Measurements from ENCODE around the gene CSK. TPM values are rescaled to one million over a fixed set of nuclear protein-coding genes. Genes with fewer than 3 reads are reported as not detected.

The CSK gene
- polyA plus RNA-seq, 2 of the 4 experiments (the other 2 are of a cell fraction): 17.8 to 63.0 TPM

DNA sequence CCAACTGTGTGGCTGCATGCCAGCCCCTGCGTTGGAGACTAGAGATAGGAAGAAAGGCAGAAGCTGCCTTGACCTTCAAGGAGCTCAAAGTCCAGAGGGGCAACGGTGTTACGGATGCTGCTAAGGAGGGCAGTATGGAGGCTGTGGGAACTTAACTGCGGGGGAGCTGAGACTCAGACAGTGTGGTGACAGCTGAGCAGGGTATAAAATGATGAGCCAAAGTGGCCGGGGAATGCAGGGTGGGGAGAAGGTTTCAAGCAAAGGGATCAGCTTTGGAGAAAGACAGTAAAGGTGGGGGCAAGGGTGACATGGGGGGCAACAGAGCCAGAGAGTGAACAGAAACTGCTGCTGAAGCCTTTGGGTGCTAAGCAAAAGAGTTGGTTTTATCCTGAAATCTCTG, 39.5 kb upstream of the CSK start:
- H3K27ac ChIP-seq: no peak overlapping the region
- FAIRE-seq: no peak
- CTCF ChIA-PET: interaction anchor here (1.5 kb wide), 1 partner anchor 110 kb away, joined by 3 read pairs; no protein-coding TSS in a partner anchor
- H3K4me2 ChIP-seq: no peak overlapping the region
- no peak overlapping the region for H3K4me3 ChIP-seq
- H3K9me3 ChIP-seq: peaks cover 6% of the 10 kb centered on the region; the same call in 1 of the 3 replicates
- no peaks in the 10 kb centered on the region for H3K4me1 ChIP-seq
- TF ChIP-seq KDM5A (IDR thresholded peaks at IDR 0.05) (no peak), KDM1A (IDR thresholded peaks at IDR 0.05; ENCODE audit: low read depth) (no peak), CBX8 (IDR thresholded peaks at IDR 0.05) (no peak), CBX2 (IDR thresholded peaks at IDR 0.05; ENCODE audit: borderline replicate concordance, low read depth) (no peak), EHF (CRISPR knock-in tag; IDR thresholded peaks at IDR 0.05) (no peak), ZNF302 (CRISPR knock-in tag; IDR thresholded peaks at IDR 0.05) (no peak), MAZ (IDR thresholded peaks at IDR 0.05; ENCODE audit: borderline replicate concordance, low read depth, low read length) (no peak), HOXB13 (CRISPR knock-in tag; IDR thresholded peaks at IDR 0.05; ENCODE audit: low read depth) (no peak)
- TF ChIP-seq, protein P1, sequence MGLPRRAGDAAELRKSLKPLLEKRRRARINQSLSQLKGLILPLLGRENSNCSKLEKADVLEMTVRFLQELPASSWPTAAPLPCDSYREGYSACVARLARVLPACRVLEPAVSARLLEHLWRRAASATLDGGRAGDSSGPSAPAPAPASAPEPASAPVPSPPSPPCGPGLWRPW (IDR thresholded peaks at IDR 0.05): no peak
- ATAC-seq: no peak
- POLR2A ChIA-PET: no interaction called here
- DNase-seq (ENCODE audit: low read depth in 1 of 2, low spot score in 1 of 2): no peak
- WGBS (ENCODE audit: missing lambda C conversion rate): 16% methylated on average over 5 of the region's 5 CpGs

DNA sequence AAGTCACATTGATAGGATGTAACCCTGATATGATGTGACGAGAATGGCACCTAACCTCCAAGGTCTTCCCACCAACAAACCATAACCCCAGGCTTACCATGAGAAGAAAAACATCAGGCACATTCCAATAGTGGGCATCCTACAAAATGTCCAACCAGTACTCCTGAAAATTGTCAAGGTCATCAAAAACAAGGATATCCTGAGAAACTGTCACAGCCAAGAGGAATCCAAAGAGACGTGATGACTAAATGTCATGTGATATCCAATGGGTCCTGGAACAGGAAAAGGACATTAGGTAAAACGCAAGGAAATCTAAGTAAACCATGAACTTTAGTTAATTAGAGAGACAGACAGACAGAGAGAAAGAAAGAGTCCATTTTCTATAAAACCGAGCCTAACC, 35.5 kb upstream of the CSK start:
- Histone ChIP-seq H3K27ac (no peak overlapping the region), H3K4me1 (no peaks in the 10 kb centered on the region), H3K4me2 (no peak overlapping the region), H3K9me3 (peaks cover 6% of the 10 kb centered on the region; the same call in 1 of the 3 replicates), H3K4me3 (no peak overlapping the region)
- CTCF ChIA-PET: no interaction called here
- TF ChIP-seq RAD21 (conservative IDR thresholded peaks at IDR 0.05 in 1 of 2, IDR thresholded peaks at IDR 0.05 in 1 of 2): no peak
- TF ChIP-seq, protein P2, sequence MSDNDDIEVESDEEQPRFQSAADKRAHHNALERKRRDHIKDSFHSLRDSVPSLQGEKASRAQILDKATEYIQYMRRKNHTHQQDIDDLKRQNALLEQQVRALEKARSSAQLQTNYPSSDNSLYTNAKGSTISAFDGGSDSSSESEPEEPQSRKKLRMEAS (IDR thresholded peaks at IDR 0.05): no peak
- no peak for TF ChIP-seq KDM5A (IDR thresholded peaks at IDR 0.05)
- no peak for TF ChIP-seq KDM1A (IDR thresholded peaks at IDR 0.05; ENCODE audit: low read depth)
- peak; percentile 78 for TF ChIP-seq MAFK (IDR thresholded peaks at IDR 0.05; ENCODE audit: partially characterized antibody)
- TF ChIP-seq, protein P3, sequence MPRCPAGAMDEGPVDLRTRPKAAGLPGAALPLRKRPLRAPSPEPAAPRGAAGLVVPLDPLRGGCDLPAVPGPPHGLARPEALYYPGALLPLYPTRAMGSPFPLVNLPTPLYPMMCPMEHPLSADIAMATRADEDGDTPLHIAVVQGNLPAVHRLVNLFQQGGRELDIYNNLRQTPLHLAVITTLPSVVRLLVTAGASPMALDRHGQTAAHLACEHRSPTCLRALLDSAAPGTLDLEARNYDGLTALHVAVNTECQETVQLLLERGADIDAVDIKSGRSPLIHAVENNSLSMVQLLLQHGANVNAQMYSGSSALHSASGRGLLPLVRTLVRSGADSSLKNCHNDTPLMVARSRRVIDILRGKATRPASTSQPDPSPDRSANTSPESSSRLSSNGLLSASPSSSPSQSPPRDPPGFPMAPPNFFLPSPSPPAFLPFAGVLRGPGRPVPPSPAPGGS (IDR thresholded peaks at IDR 0.05): no peak
- TF ChIP-seq, protein P4, sequence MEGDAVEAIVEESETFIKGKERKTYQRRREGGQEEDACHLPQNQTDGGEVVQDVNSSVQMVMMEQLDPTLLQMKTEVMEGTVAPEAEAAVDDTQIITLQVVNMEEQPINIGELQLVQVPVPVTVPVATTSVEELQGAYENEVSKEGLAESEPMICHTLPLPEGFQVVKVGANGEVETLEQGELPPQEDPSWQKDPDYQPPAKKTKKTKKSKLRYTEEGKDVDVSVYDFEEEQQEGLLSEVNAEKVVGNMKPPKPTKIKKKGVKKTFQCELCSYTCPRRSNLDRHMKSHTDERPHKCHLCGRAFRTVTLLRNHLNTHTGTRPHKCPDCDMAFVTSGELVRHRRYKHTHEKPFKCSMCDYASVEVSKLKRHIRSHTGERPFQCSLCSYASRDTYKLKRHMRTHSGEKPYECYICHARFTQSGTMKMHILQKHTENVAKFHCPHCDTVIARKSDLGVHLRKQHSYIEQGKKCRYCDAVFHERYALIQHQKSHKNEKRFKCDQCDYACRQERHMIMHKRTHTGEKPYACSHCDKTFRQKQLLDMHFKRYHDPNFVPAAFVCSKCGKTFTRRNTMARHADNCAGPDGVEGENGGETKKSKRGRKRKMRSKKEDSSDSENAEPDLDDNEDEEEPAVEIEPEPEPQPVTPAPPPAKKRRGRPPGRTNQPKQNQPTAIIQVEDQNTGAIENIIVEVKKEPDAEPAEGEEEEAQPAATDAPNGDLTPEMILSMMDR (IDR thresholded peaks at IDR 0.05): no peak
- FAIRE-seq: no peak
- WGBS (ENCODE audit: missing lambda C conversion rate): 32% methylated on average over 4 of the region's 4 CpGs
- DNase-seq (ENCODE audit: low read depth in 1 of 2, low spot score in 1 of 2): no peak
- POLR2A ChIA-PET: no interaction called here
- ATAC-seq: no peak

DNA sequence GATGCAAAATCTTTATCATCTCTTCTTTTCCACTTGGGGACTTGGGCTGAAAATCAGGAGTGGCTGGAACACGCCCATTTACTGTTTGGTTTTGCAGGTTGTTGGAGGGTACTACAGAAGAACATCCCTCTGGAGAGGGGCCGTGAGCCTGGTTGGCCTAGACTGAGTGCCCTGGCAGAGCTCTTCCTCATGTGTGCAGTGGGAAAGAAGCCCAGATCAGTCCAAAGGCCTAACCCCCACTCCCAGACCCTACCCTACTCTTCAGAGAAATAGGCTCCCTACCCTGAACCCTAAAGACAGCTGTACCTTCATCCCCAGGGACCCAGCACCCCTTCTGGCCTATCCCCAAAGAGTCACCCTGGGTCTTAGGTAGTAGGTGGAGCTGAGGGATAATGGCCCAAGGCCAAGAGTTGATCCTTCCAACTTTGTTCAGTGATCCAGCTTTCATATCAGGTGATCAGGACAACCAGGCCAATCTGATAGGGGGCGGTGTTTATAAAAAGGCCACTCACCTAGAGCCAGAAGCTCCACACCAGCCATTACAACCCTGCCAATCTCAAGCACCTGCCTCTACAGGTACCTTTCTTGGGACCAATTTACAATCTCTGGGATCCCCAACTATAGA, 33.4 kb upstream of the CSK start, which contains the start of gene CYP1A2:
CYP1A2 (plus strand) TSS at position 524 of the 625 bp plus-strand sequence. CDS start 894 bp downstream, outside the sequence.
- DNase-seq (ENCODE audit: low read depth in 1 of 2, low spot score in 1 of 2): no peak
- Histone ChIP-seq H3K4me2 (no peak within 1 kb of the TSS), H3K4me3 (no peak within 1 kb of the TSS), H3K9me3 (no peaks in the 10 kb centered on the region), H3K4me1 (no peaks in the 10 kb centered on the region), H3K27ac (no peak within 1 kb of the TSS)
- 74% methylated on average over 3 of the region's 3 CpGs for WGBS (ENCODE audit: missing lambda C conversion rate)
- no peak for ATAC-seq
- POLR2A ChIA-PET: no interaction called here
- no peak for FAIRE-seq
- CTCF ChIA-PET: interaction anchor here (0.6 to 7.8 kb wide), 3 partner anchors 9 to 115 kb away, joined by 3 to 56 read pairs (median 3); no protein-coding TSS in a partner anchor
- TF ChIP-seq MAZ (IDR thresholded peaks at IDR 0.05; ENCODE audit: borderline replicate concordance, low read depth, low read length) (no peak), HOXB5 (CRISPR knock-in tag; IDR thresholded peaks at IDR 0.05) (no peak), MAFK (IDR thresholded peaks at IDR 0.05; ENCODE audit: partially characterized antibody) (no peak), ZNF302 (CRISPR knock-in tag; IDR thresholded peaks at IDR 0.05) (no peak), JUNB (IDR thresholded peaks at IDR 0.05) (no peak), EHF (CRISPR knock-in tag; IDR thresholded peaks at IDR 0.05) (no peak), JUN (IDR thresholded peaks at IDR 0.05) (no peak), ZC3H11A (IDR thresholded peaks at IDR 0.05) (no peak)
- TF ChIP-seq, protein P3 (IDR thresholded peaks at IDR 0.05): no peak
- TF ChIP-seq, protein P5, sequence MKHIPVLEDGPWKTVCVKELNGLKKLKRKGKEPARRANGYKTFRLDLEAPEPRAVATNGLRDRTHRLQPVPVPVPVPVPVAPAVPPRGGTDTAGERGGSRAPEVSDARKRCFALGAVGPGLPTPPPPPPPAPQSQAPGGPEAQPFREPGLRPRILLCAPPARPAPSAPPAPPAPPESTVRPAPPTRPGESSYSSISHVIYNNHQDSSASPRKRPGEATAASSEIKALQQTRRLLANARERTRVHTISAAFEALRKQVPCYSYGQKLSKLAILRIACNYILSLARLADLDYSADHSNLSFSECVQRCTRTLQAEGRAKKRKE (CRISPR knock-in tag; IDR thresholded peaks at IDR 0.05; ENCODE audit: low read depth): no peak
- TF ChIP-seq, protein P6, sequence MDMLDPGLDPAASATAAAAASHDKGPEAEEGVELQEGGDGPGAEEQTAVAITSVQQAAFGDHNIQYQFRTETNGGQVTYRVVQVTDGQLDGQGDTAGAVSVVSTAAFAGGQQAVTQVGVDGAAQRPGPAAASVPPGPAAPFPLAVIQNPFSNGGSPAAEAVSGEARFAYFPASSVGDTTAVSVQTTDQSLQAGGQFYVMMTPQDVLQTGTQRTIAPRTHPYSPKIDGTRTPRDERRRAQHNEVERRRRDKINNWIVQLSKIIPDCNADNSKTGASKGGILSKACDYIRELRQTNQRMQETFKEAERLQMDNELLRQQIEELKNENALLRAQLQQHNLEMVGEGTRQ (IDR thresholded peaks at IDR 0.05): no peak
- TF ChIP-seq, protein P4 (IDR thresholded peaks at IDR 0.05): no peak
- TF ChIP-seq, protein P7, sequence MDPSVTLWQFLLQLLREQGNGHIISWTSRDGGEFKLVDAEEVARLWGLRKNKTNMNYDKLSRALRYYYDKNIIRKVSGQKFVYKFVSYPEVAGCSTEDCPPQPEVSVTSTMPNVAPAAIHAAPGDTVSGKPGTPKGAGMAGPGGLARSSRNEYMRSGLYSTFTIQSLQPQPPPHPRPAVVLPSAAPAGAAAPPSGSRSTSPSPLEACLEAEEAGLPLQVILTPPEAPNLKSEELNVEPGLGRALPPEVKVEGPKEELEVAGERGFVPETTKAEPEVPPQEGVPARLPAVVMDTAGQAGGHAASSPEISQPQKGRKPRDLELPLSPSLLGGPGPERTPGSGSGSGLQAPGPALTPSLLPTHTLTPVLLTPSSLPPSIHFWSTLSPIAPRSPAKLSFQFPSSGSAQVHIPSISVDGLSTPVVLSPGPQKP (IDR thresholded peaks at IDR 0.05; ENCODE audit: low read depth, low read length): no peak
